ENCODE data around the gene CATSPERZ.

DNA sequence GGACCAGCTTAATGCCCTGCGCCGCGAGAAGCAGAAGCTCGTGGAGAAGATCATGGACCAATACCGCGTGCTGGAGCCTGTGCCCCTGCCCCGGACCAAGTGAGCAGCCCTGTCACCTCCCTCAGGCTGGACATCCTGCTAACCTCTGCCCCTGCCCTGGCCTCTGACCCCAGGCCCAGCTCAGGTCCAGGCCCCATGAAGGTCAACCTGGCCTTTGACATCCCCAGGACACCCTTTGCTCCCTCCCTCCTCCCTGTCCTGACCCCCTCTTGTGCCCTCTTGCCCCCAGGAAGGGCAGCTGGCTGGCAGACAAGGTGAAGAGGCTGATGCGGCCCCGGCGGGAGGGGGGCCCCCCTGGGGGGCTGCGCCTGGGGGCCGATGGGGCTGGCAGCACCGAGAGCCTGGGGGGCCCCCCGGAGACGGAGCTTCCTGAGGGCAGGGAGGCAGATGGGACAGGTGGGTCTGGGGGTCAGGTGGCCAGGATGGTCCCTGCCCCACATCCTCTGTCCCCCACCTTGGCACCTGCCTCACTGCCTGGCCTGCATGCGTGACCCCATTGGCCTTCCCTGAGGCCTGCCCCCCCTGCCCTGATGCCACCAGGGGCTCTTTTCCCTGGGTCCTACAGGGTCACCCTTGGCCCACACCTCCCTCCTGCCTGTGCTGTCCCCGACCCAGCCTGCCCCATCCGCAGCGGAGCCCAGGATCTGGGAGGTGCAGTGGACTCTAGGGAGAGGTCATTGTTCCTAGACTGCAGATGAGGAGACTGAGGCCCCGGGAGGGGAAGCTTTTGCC, 53.8 kb downstream of the CATSPERZ start:
- TF ChIP-seq, protein P1, sequence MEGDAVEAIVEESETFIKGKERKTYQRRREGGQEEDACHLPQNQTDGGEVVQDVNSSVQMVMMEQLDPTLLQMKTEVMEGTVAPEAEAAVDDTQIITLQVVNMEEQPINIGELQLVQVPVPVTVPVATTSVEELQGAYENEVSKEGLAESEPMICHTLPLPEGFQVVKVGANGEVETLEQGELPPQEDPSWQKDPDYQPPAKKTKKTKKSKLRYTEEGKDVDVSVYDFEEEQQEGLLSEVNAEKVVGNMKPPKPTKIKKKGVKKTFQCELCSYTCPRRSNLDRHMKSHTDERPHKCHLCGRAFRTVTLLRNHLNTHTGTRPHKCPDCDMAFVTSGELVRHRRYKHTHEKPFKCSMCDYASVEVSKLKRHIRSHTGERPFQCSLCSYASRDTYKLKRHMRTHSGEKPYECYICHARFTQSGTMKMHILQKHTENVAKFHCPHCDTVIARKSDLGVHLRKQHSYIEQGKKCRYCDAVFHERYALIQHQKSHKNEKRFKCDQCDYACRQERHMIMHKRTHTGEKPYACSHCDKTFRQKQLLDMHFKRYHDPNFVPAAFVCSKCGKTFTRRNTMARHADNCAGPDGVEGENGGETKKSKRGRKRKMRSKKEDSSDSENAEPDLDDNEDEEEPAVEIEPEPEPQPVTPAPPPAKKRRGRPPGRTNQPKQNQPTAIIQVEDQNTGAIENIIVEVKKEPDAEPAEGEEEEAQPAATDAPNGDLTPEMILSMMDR (IDR thresholded peaks at IDR 0.05): no peak
- TF ChIP-seq POLR2A (IDR thresholded peaks at IDR 0.05; ENCODE audit: low read depth): no peak
- no peak for TF ChIP-seq POLR2AphosphoS5 (IDR thresholded peaks at IDR 0.05)

Measured in esophagus muscularis mucosa (tissue), 3 donors.